ENCODE measurements around the gene SLC6A1.

Gene SLC6A1

DNA sequence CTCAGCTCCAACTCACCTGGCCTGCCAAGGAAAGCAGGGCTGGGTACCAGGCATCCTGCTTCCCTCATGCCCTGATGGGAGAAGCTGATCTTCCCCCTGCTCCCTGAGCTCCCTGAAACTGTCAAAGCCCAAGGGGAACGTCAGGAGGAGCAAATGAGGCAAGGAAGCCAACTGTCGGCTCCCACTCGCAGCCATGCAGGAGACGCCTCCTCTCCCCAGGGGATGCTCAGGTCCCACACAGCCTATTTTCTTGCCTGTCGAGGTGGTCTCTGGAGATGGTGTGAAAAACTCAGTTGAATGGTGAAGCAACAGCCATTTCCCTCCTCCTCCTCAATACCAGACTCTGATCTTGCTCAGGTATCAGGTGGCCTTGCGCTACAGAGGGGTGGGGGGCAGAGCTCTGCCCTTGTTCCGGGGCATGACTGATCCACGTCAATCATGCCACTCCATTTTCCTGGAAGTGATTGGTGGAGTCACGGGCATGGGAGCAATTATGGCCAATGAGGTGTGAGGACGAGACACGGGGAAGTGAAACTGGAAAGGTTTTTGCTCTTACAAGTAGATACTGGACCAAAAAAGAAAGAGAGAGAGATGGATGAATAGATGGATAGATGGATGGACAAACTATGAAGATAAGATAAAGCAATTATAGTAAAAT is 58.2 kb downstream of the SLC6A1 start:
- TF ChIP-seq ZFP3 (CRISPR knock-in tag; IDR thresholded peaks at IDR 0.05) (no peak), TOX (CRISPR knock-in tag; IDR thresholded peaks at IDR 0.05; ENCODE audit: borderline replicate concordance) (no peak), ZFP30 (CRISPR knock-in tag; IDR thresholded peaks at IDR 0.05) (no peak), TSHZ2 (CRISPR knock-in tag; IDR thresholded peaks at IDR 0.05) (no peak), ESRRG (CRISPR knock-in tag; IDR thresholded peaks at IDR 0.05) (no peak), OSR1 (CRISPR knock-in tag; IDR thresholded peaks at IDR 0.05) (no peak), GLIS3 (CRISPR knock-in tag; IDR thresholded peaks at IDR 0.05) (no peak), ZNF70 (CRISPR knock-in tag; IDR thresholded peaks at IDR 0.05) (no peak), ISL1 (CRISPR knock-in tag; IDR thresholded peaks at IDR 0.05) (no peak)
- TF ChIP-seq, protein P1, sequence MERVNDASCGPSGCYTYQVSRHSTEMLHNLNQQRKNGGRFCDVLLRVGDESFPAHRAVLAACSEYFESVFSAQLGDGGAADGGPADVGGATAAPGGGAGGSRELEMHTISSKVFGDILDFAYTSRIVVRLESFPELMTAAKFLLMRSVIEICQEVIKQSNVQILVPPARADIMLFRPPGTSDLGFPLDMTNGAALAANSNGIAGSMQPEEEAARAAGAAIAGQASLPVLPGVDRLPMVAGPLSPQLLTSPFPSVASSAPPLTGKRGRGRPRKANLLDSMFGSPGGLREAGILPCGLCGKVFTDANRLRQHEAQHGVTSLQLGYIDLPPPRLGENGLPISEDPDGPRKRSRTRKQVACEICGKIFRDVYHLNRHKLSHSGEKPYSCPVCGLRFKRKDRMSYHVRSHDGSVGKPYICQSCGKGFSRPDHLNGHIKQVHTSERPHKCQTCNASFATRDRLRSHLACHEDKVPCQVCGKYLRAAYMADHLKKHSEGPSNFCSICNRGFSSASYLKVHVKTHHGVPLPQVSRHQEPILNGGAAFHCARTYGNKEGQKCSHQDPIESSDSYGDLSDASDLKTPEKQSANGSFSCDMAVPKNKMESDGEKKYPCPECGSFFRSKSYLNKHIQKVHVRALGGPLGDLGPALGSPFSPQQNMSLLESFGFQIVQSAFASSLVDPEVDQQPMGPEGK (CRISPR knock-in tag; IDR thresholded peaks at IDR 0.05; ENCODE audit: borderline replicate concordance) = no peak
- TF ChIP-seq, protein P2, sequence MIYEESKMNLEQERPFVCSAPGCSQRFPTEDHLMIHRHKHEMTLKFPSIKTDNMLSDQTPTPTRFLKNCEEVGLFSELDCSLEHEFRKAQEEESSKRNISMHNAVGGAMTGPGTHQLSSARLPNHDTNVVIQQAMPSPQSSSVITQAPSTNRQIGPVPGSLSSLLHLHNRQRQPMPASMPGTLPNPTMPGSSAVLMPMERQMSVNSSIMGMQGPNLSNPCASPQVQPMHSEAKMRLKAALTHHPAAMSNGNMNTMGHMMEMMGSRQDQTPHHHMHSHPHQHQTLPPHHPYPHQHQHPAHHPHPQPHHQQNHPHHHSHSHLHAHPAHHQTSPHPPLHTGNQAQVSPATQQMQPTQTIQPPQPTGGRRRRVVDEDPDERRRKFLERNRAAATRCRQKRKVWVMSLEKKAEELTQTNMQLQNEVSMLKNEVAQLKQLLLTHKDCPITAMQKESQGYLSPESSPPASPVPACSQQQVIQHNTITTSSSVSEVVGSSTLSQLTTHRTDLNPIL (CRISPR knock-in tag; IDR thresholded peaks at IDR 0.05; ENCODE audit: low read depth) = no peak
- ATAC-seq = no peak

DNA sequence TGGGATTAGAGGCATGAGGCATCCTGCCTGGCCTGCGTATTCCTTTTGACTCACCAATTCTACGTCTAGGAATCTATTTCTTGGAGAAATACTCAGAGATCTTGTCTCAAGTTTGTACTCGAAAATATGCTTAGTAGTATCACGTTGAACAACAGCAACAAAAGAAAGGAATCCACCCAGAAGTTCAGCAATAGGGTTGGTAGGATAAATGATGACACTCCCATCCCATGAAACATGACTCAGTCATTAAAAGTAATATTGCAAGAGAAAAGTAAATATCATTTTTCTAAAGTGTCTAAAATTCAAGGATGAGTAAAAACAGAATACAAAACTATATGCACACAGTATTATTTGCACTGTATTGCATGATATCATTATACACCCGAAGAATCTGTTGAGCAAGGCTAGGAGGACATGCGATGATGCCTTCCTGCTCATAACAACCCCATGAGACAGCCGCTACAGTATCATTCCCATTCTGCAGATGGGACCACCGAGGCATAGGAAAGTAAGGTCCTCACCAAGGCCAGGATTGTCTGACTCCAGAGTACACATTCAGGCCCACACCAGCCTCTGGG is 61.5 kb downstream of the SLC6A1 start:
- TF ChIP-seq SNAI2 (CRISPR knock-in tag; IDR thresholded peaks at IDR 0.05) (no peak), BACH2 (CRISPR knock-in tag; IDR thresholded peaks at IDR 0.05; ENCODE audit: borderline replicate concordance) (no peak), TOX (CRISPR knock-in tag; IDR thresholded peaks at IDR 0.05; ENCODE audit: borderline replicate concordance) (no peak), ISL1 (CRISPR knock-in tag; IDR thresholded peaks at IDR 0.05) (no peak), ZC3H10 (CRISPR knock-in tag; IDR thresholded peaks at IDR 0.05) (no peak), TSHZ2 (CRISPR knock-in tag; IDR thresholded peaks at IDR 0.05) (no peak), ARNTL (CRISPR knock-in tag; IDR thresholded peaks at IDR 0.05; ENCODE audit: borderline replicate concordance, low read depth) (no peak), OSR1 (CRISPR knock-in tag; IDR thresholded peaks at IDR 0.05) (no peak), ZNF565 (CRISPR knock-in tag; conservative IDR thresholded peaks at IDR 0.05; ENCODE audit: low read depth) (no peak), PPARA (CRISPR knock-in tag; IDR thresholded peaks at IDR 0.05; ENCODE audit: borderline replicate concordance) (no peak), ZNF70 (CRISPR knock-in tag; IDR thresholded peaks at IDR 0.05) (no peak), ZFP3 (CRISPR knock-in tag; IDR thresholded peaks at IDR 0.05) (no peak), ZFP30 (CRISPR knock-in tag; IDR thresholded peaks at IDR 0.05) (no peak)
- TF ChIP-seq, protein P1 (CRISPR knock-in tag; IDR thresholded peaks at IDR 0.05; ENCODE audit: borderline replicate concordance) = no peak
- TF ChIP-seq, protein P2 (CRISPR knock-in tag; IDR thresholded peaks at IDR 0.05; ENCODE audit: low read depth) = no peak
- TF ChIP-seq, protein P3, sequence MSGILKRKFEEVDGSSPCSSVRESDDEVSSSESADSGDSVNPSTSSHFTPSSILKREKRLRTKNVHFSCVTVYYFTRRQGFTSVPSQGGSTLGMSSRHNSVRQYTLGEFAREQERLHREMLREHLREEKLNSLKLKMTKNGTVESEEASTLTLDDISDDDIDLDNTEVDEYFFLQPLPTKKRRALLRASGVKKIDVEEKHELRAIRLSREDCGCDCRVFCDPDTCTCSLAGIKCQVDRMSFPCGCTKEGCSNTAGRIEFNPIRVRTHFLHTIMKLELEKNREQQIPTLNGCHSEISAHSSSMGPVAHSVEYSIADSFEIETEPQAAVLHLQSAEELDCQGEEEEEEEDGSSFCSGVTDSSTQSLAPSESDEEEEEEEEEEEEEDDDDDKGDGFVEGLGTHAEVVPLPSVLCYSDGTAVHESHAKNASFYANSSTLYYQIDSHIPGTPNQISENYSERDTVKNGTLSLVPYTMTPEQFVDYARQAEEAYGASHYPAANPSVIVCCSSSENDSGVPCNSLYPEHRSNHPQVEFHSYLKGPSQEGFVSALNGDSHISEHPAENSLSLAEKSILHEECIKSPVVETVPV (CRISPR knock-in tag; IDR thresholded peaks at IDR 0.05) = no peak
- ATAC-seq = no peak
